Naive thymus-derived CD4-positive, alpha-beta T cell (primary cell): ENCODE results near the gene PRPF31. TPM values are rescaled to one million over a fixed set of nuclear protein-coding genes. Genes with fewer than 3 reads are reported as not detected.

Source experiments
- ATAC-seq: fragments of 150-1000 bp; cut with Tn5 transposase; 2 replicates; pipeline ENCODE4 v1.10.0; 2021; ENCODE audit warnings: mild to moderate bottlenecking, moderate library complexity
- CTCF ChIA-PET: fragments of 350-600 bp; sonication (Branson Sonifier 250); formaldehyde crosslinking; loops from one replicate; lab custom pipeline; 2021; ENCODE audit warnings: antibody characterized with exemption; lab: Charles Lee
- POLR2A ChIA-PET: fragments of 350-600 bp; sonication (Branson Sonifier 250); formaldehyde crosslinking; loops from one replicate; lab custom pipeline; 2021; ENCODE audit warnings: antibody characterized with exemption, inconsistent platforms; lab: Charles Lee
- DNase-seq, 9 donors: peaks; one replicate each; pipeline versions ENCODE4 v3.0.0 to v3.0.0-alpha.2; 2020 to 2022; ENCODE audit warnings: mixed read lengths in 1 of 9
- H3K27ac ChIP-seq: one replicate; pipeline ENCODE4 v1.7.0; 2013; ENCODE audit warnings: mild to moderate bottlenecking, low read depth, low read length, moderate library complexity
- H3K27me3 ChIP-seq, 2 donors: one replicate each; pipeline ENCODE4 v1.7.0; 2013; ENCODE audit warnings: low read length in 2 of 2, mild to moderate bottlenecking in 2 of 2, moderate library complexity in 2 of 2; ENCODE audit not compliant: control insufficient read depth in 2 of 2, insufficient read depth in 2 of 2
- H3K36me3 ChIP-seq, 3 experiments: 1 replicate in 2 of 3; 2 replicates in 1 of 3; pipeline ENCODE4 v1.7.0; 2013; ENCODE audit warnings: low read length in 3 of 3, mild to moderate bottlenecking in 3 of 3, moderate library complexity in 1 of 3; ENCODE audit not compliant: insufficient read depth in 3 of 3, control insufficient read depth in 2 of 3
- H3K4me1 ChIP-seq, 2 donors: one replicate each; pipeline ENCODE4 v1.7.0; 2013; ENCODE audit warnings: low read length in 2 of 2, mild to moderate bottlenecking in 2 of 2, moderate library complexity in 1 of 2; ENCODE audit not compliant: control insufficient read depth in 2 of 2, insufficient read depth in 2 of 2
- H3K4me3 ChIP-seq: 2 replicates; pipeline ENCODE4 v1.7.0; 2013; ENCODE audit warnings: mild to moderate bottlenecking, low read length
- H3K9me3 ChIP-seq, 3 experiments: 1 replicate in 2 of 3; 2 replicates in 1 of 3; pipeline ENCODE4 v1.7.0; 2013; ENCODE audit warnings: low read length in 3 of 3; ENCODE audit not compliant: control insufficient read depth in 2 of 3
- H3K27ac Mint-ChIP-seq, 9 donors: one replicate each; pipeline ENCODE4 v1.8.0; 2020 to 2022; ENCODE audit warnings: mixed read lengths in 9 of 9, mild to moderate bottlenecking in 8 of 9, moderate library complexity in 5 of 9, inconsistent platforms in 2 of 9
- H3K27me3 Mint-ChIP-seq, 5 donors: one replicate each; pipeline ENCODE4 v1.8.0; 2021 to 2022; ENCODE audit warnings: mixed read lengths in 5 of 5, mild to moderate bottlenecking in 1 of 5
- H3K36me3 Mint-ChIP-seq, 5 donors: one replicate each; pipeline ENCODE4 v1.8.0; 2020 to 2022; ENCODE audit warnings: mixed read lengths in 5 of 5, mild to moderate bottlenecking in 3 of 5, inconsistent platforms in 1 of 5
- H3K4me1 Mint-ChIP-seq, 7 donors: one replicate each; pipeline ENCODE4 v1.8.0; 2020 to 2022; ENCODE audit warnings: mixed read lengths in 7 of 7, mild to moderate bottlenecking in 3 of 7, inconsistent platforms in 1 of 7
- H3K4me3 Mint-ChIP-seq, 10 donors: one replicate each; pipeline ENCODE4 v1.8.0; 2020 to 2022; ENCODE audit warnings: mild to moderate bottlenecking in 10 of 10, mixed read lengths in 10 of 10, moderate library complexity in 6 of 10, inconsistent platforms in 2 of 10
- H3K9me3 Mint-ChIP-seq, 11 donors: one replicate each; pipeline ENCODE4 v1.8.0; 2020 to 2022; ENCODE audit warnings: mixed read lengths in 11 of 11, mild to moderate bottlenecking in 4 of 11, inconsistent platforms in 1 of 11, moderate library complexity in 1 of 11
- intact Hi-C, 2 donors: fragments of 100-400 bp; cut with micrococcal nuclease; formaldehyde crosslinking; loops; one replicate each; pipeline ENCODE4 v1.15.1; 2023
- polyA plus RNA-seq, 2 donors: library from polyadenylated mRNA; unstranded; fragments of 300-500 nt; fragmentation: Illumina TruSeq; gene quantifications; one replicate each; pipeline ENCODE4 v1.2.3, GENCODE V29; 2021
- total RNA-seq, 6 experiments: library from RNA in 5 of 6; stranded (reverse) in 5 of 6; gene quantifications; 1 replicate in 5 of 6; 2 replicates in 1 of 6; pipeline ENCODE4 v1.2.3 and lab custom pipeline; 2021 to 2026

The PRPF31 gene
- total RNA-seq (10 to 100 TPM; 51.8 to 82.1 (median 71.0) TPM), polyA plus RNA-seq (10 to 100 TPM; 74.8 to 87.4 TPM), total RNA-seq (lab: John Stamatoyannopoulos, UW) (51.8 reads per million, percentile 72 among the genes with 10 or more reads in this experiment)

GRCh38 chr19:54115109-54116063 is at the start of gene PRPF31, which contains the start of gene TFPT:
PRPF31 (plus strand) TSS chr19:54115754; CDS start chr19:54118279, 2,525 bp downstream.
TFPT (minus strand) TSS chr19:54115657; CDS start chr19:54115269, 388 bp downstream.
- ChIA-PET CTCF (interaction anchor here (0.6 to 1.5 kb wide), 5 partner anchors 17 to 151 kb away, joined by 3 to 4 read pairs (median 3); no protein-coding TSS in a partner anchor), POLR2A (interaction anchor here (0.8 to 5.0 kb wide), 17 partner anchors 9 to 1293 kb away, joined by 3 to 86 read pairs (median 4); partner anchors contain the start of genes CNOT3, LENG1, LENG8 and MBOAT7)
- Mint-ChIP-seq H3K27ac (peak within 1 kb of the TSS; percentile 88 to 97 (median 94)), H3K4me3 (peak within 1 kb of the TSS; percentile 86 to 96 (median 94)), H3K9me3 (peaks cover 0 to 5% (median 0%) of the 10 kb centered on the region in 11 donors), H3K4me1 (peaks cover 23 to 48% (median 42%) of the 10 kb centered on the region in 7 donors), H3K27me3 (peaks cover 0 to 2% (median 0%) of the 10 kb centered on the region in 5 donors), H3K36me3 (peaks cover 7 to 20% (median 14%) of the 10 kb centered on the region in 5 donors)
- H3K27ac ChIP-seq: peak within 1 kb of the TSS; percentile 88
- ATAC-seq (peak; percentile 92), DNase-seq (peak; percentile 80 to 98 (median 97))
- H3K27me3 ChIP-seq: no peaks in the 10 kb centered on the region
- no peaks in the 10 kb centered on the region for H3K9me3 ChIP-seq
- peaks cover 0 to 33% (median 6%) of the 10 kb centered on the region in 3 experiments for H3K36me3 ChIP-seq
- intact Hi-C loops: loop anchor here (1.0 to 10.0 kb wide), 14 partner anchors 13 to 1002 kb away; partner anchors contain the start of genes CNOT3 (in 2 of the 2), LENG1 (in 2 of the 2), NDUFA3 (in 2 of the 2) and PPP1R12C (in 2 of the 2)
- H3K4me3 ChIP-seq: peak within 1 kb of the TSS; percentile 94
- peaks cover 11 to 20% of the 10 kb centered on the region in 2 donors for H3K4me1 ChIP-seq

- Mint-ChIP-seq H3K36me3 (peaks cover 0 to 4% (median 0%) of the 10 kb centered on the region in 5 donors), H3K27ac (no peak overlapping the region), H3K27me3 (peaks cover 4 to 28% (median 12%) of the 10 kb centered on the region in 5 donors), H3K4me3 (no peak overlapping the region), H3K4me1 (peaks cover 0 to 2% (median 0%) of the 10 kb centered on the region in 7 donors), H3K9me3 (peaks cover 0 to 15% (median 1%) of the 10 kb centered on the region in 11 donors)
- no peak overlapping the region for H3K4me3 ChIP-seq
- intact Hi-C loops: no loop called here
- CTCF ChIA-PET: no interaction called here
- no peaks in the 10 kb centered on the region for H3K27me3 ChIP-seq
- no peak for ATAC-seq
- H3K4me1 ChIP-seq: no peaks in the 10 kb centered on the region
- H3K36me3 ChIP-seq: no peaks in the 10 kb centered on the region
- no peak overlapping the region for H3K27ac ChIP-seq
- no peak for DNase-seq
- H3K9me3 ChIP-seq: no peaks in the 10 kb centered on the region
- POLR2A ChIA-PET: no interaction called here
Observed at GRCh38 chr19:54069470-54069869, 46.1 kb upstream of the PRPF31 start.

DNA sequence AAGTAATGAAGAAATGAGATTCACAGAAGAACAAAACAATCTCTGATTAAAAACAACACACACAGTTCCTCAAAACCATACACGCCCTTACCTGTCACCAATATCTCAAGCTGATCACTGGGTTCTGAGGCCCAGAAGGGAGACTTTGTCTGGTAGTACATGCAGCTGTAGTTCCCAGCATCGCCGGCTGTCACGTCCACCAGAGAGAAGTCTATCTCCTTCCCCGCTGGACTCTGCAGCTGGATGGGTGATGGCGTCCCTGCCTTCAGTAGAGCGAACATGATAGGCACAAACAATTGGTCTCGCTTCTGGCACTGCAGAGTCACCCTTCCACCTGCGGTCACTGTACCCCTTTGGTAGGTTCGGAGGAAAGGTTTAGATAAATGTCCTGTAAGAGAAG is 41.7 kb upstream of the PRPF31 start:
- no peaks in the 10 kb centered on the region for H3K36me3 ChIP-seq
- Mint-ChIP-seq H3K4me1 (no peaks in the 10 kb centered on the region), H3K36me3 (peaks cover 0 to 4% (median 0%) of the 10 kb centered on the region in 5 donors), H3K4me3 (no peak overlapping the region), H3K27me3 (peaks cover 0 to 22% (median 0%) of the 10 kb centered on the region in 5 donors), H3K27ac (no peak overlapping the region), H3K9me3 (peaks cover 0 to 11% (median 0%) of the 10 kb centered on the region in 11 donors)
- H3K27me3 ChIP-seq: no peaks in the 10 kb centered on the region
- ChIA-PET POLR2A (no interaction called here), CTCF (no interaction called here)
- H3K27ac ChIP-seq: no peak overlapping the region
- ATAC-seq: no peak
- H3K4me1 ChIP-seq: no peaks in the 10 kb centered on the region
- intact Hi-C loops: no loop called here
- H3K9me3 ChIP-seq: no peaks in the 10 kb centered on the region
- H3K4me3 ChIP-seq: no peak overlapping the region
- no peak for DNase-seq

- Histone ChIP-seq H3K27me3 (no peaks in the 10 kb centered on the region), H3K4me1 (no peaks in the 10 kb centered on the region), H3K36me3 (no peaks in the 10 kb centered on the region), H3K9me3 (no peaks in the 10 kb centered on the region), H3K27ac (no peak overlapping the region), H3K4me3 (no peak overlapping the region)
- H3K27ac Mint-ChIP-seq: no peak overlapping the region
- ChIA-PET POLR2A (no interaction called here), CTCF (no interaction called here)
- H3K4me1 Mint-ChIP-seq: no peaks in the 10 kb centered on the region
- no peak for ATAC-seq
- peaks cover 0 to 10% (median 2%) of the 10 kb centered on the region in 11 donors for H3K9me3 Mint-ChIP-seq
- H3K4me3 Mint-ChIP-seq: no peak overlapping the region
- peaks cover 0 to 4% (median 0%) of the 10 kb centered on the region in 5 donors for H3K36me3 Mint-ChIP-seq
- intact Hi-C loops: no loop called here
- DNase-seq: no peak
- H3K27me3 Mint-ChIP-seq: peaks cover 0 to 18% (median 0%) of the 10 kb centered on the region in 5 donors
Observed at GRCh38 chr19:54074851-54075250, 40.7 kb upstream of the PRPF31 start.

GRCh38 chr19:54077334-54077733 is 38.2 kb upstream of the PRPF31 start:
- Mint-ChIP-seq H3K4me3 (no peak overlapping the region), H3K27me3 (peaks cover 0 to 12% (median 0%) of the 10 kb centered on the region in 5 donors), H3K27ac (no peak overlapping the region), H3K4me1 (no peaks in the 10 kb centered on the region), H3K36me3 (no peaks in the 10 kb centered on the region), H3K9me3 (peaks cover 0 to 24% (median 5%) of the 10 kb centered on the region in 11 donors)
- Histone ChIP-seq H3K4me1 (no peaks in the 10 kb centered on the region), H3K36me3 (no peaks in the 10 kb centered on the region), H3K4me3 (no peak overlapping the region), H3K9me3 (peaks cover 0 to 7% (median 0%) of the 10 kb centered on the region in 3 experiments), H3K27me3 (no peaks in the 10 kb centered on the region), H3K27ac (no peak overlapping the region)
- CTCF ChIA-PET: no interaction called here
- ATAC-seq: no peak
- POLR2A ChIA-PET: interaction anchor here (0.7 kb wide), 1 partner anchor 10 kb away, joined by 3 read pairs; no protein-coding TSS in a partner anchor
- DNase-seq: no peak
- intact Hi-C loops: no loop called here

GRCh38 chr19:54081032-54081431 is 34.5 kb upstream of the PRPF31 start, which contains the start of gene TARM1:
TARM1 (minus strand) TSS chr19:54081365; CDS start chr19:54081340, 25 bp downstream.
- intact Hi-C loops: no loop called here
- Histone ChIP-seq H3K36me3 (no peaks in the 10 kb centered on the region), H3K9me3 (peaks cover 0 to 7% (median 0%) of the 10 kb centered on the region in 3 experiments), H3K27ac (no peak within 1 kb of the TSS), H3K27me3 (no peaks in the 10 kb centered on the region), H3K4me3 (no peak within 1 kb of the TSS), H3K4me1 (no peaks in the 10 kb centered on the region)
- Mint-ChIP-seq H3K4me3 (no peak within 1 kb of the TSS), H3K9me3 (peaks cover 0 to 45% (median 11%) of the 10 kb centered on the region in 11 donors), H3K27me3 (peaks cover 0 to 8% (median 0%) of the 10 kb centered on the region in 5 donors), H3K36me3 (peaks cover 0 to 3% (median 0%) of the 10 kb centered on the region in 5 donors), H3K27ac (no peak within 1 kb of the TSS), H3K4me1 (no peaks in the 10 kb centered on the region)
- ATAC-seq (no peak), DNase-seq (no peak)
- ChIA-PET POLR2A (no interaction called here), CTCF (no interaction called here)
